Endothelial cell of umbilical vein (primary cell): ENCODE results near the gene RBM20. TPM values are rescaled to one million over a fixed set of nuclear protein-coding genes. Genes with fewer than 3 reads are reported as not detected.

Experiments used
- BruUV-seq: library from RNA; stranded (reverse); fragments of 400-500 nt; replicated peaks from 2 replicates; lab custom pipeline; 2021; lab: Mats Ljungman, UMichigan
- CTCF ChIA-PET: fragments of 300-600, 350-600 bp; sonication (Branson Sonifier 250); formaldehyde crosslinking; loops from one replicate; lab custom pipeline; 2021; ENCODE audit warnings: antibody characterized with exemption, inconsistent platforms; lab: Charles Lee
- POLR2A ChIA-PET: fragments of 300-600, 350-600 bp; sonication (Branson Sonifier 250); formaldehyde crosslinking; loops from one replicate; lab custom pipeline; 2021; ENCODE audit warnings: antibody characterized with exemption, inconsistent platforms; lab: Charles Lee
- DNase-seq: peaks from one replicate; pipeline ENCODE4 v3.0.0-alpha.2; 2011; ENCODE audit warnings: low read depth, low spot score
- FAIRE-seq: peaks from 2 replicates; lab custom pipeline; 2011; peaks lifted over from hg19 to GRCh38; lab: Jason Lieb, UNC
- H2AFZ ChIP-seq: 2 replicates; pipeline ENCODE4 v1.6.0; 2012; ENCODE audit warnings: low read depth, low read length, control low read depth, inconsistent platforms
- H3K27ac ChIP-seq: 2 replicates; pipeline ENCODE4 v1.5.1; 2011; ENCODE audit warnings: low read depth, mild to moderate bottlenecking, control low read depth, low read length, moderate library complexity; ENCODE audit not compliant: insufficient read depth
- H3K27me3 ChIP-seq, 2 experiments: 2 replicates each; pipeline versions ENCODE4 v1.6.0 to v1.6.1; 2011; ENCODE audit warnings: low read length in 2 of 2, mixed read lengths in 1 of 2; ENCODE audit not compliant: control insufficient read depth in 2 of 2, insufficient read depth in 2 of 2
- H3K36me3 ChIP-seq, 2 experiments: 2 replicates in 1 of 2; 3 replicates in 1 of 2; pipeline ENCODE4 v1.5.1; 2011; ENCODE audit warnings: low read length in 2 of 2, mild to moderate bottlenecking in 1 of 2, moderate library complexity in 1 of 2; ENCODE audit not compliant: control insufficient read depth in 2 of 2, insufficient read depth in 2 of 2; ENCODE audit errors: extremely low read depth in 1 of 2
- H3K4me1 ChIP-seq: 3 replicates; pipeline ENCODE4 v1.5.1; 2011; ENCODE audit warnings: mild to moderate bottlenecking, low read length; ENCODE audit not compliant: control insufficient read depth, insufficient read depth; ENCODE audit errors: extremely low read depth
- H3K4me2 ChIP-seq: 2 replicates; pipeline ENCODE4 v1.6.1; 2011; ENCODE audit warnings: low read length, control low read depth, mixed read lengths; ENCODE audit not compliant: insufficient read depth
- H3K4me3 ChIP-seq, 3 experiments: fragments of 200-600 bp in 1 of 3; sonication (generic), shearing (Covaris generic) in 1 of 3; replicated peaks in 1 of 3; 2 replicates each; pipeline ENCODE4 v1.5.1; 2011 to 2016; ENCODE audit warnings: control low read depth in 3 of 3, low read length in 3 of 3, mild to moderate bottlenecking in 2 of 3, inconsistent platforms in 1 of 3, low read depth in 1 of 3, moderate library complexity in 1 of 3; ENCODE audit not compliant: insufficient read depth in 1 of 3
- H3K79me2 ChIP-seq: 2 replicates; pipeline ENCODE4 v1.6.0; 2012; ENCODE audit warnings: low read length, inconsistent platforms; ENCODE audit not compliant: control insufficient read depth, insufficient read depth
- H3K9ac ChIP-seq: replicated peaks from 2 replicates; pipeline ENCODE3; 2011; ENCODE audit warnings: low read length, control low read depth; ENCODE audit not compliant: insufficient read depth; ENCODE audit errors: extremely low read depth
- H3K9me1 ChIP-seq: replicated peaks from 3 replicates; pipeline ENCODE4 v1.6.0; 2011; ENCODE audit warnings: mild to moderate bottlenecking, low read length; ENCODE audit not compliant: control insufficient read depth, insufficient read depth; ENCODE audit errors: extremely low read depth
- H3K9me3 ChIP-seq: replicated peaks from 2 replicates; pipeline ENCODE4 v1.5.1; 2012; ENCODE audit warnings: low read length, inconsistent platforms; ENCODE audit not compliant: control insufficient read depth, insufficient read depth
- H4K20me1 ChIP-seq: replicated peaks from 2 replicates; pipeline ENCODE3; 2011; ENCODE audit warnings: mild to moderate bottlenecking, low read length; ENCODE audit not compliant: control insufficient read depth, insufficient read depth; ENCODE audit errors: extremely low read depth
- CTCF ChIP-seq, 2 donors: IDR thresholded peaks; 1 replicate in 1 of 2; 2 replicates in 1 of 2; pipeline ENCODE4 v1.5.1; 2011; ENCODE audit warnings: low read length in 2 of 2, mild to moderate bottlenecking in 2 of 2, moderate library complexity in 2 of 2, control low read depth in 1 of 2, inconsistent platforms in 1 of 2, low read depth in 1 of 2; ENCODE audit not compliant: insufficient read depth in 1 of 2; ENCODE audit errors: extremely low read depth in 1 of 2
- EZH2 ChIP-seq: IDR thresholded peaks from 2 replicates; pipeline ENCODE4 v1.6.1; 2012; ENCODE audit warnings: borderline replicate concordance, low read depth, mild to moderate bottlenecking, moderate library complexity, low read length, inconsistent platforms; ENCODE audit not compliant: severe bottlenecking
- FOS ChIP-seq: IDR thresholded peaks from 2 replicates; pipeline ENCODE4 v1.6.1; 2011; ENCODE audit warnings: mild to moderate bottlenecking, low read length, moderate library complexity, borderline replicate concordance; ENCODE audit not compliant: insufficient read depth
- GATA2 ChIP-seq: IDR thresholded peaks from 2 replicates; pipeline ENCODE4 v1.7.0; 2011; ENCODE audit warnings: low read depth, mild to moderate bottlenecking, moderate library complexity, mixed read lengths, low read length; ENCODE audit not compliant: insufficient read length, insufficient read depth
- JUN ChIP-seq: IDR thresholded peaks from 2 replicates; pipeline ENCODE4 v1.6.1; 2011; ENCODE audit warnings: borderline replicate concordance, low read depth; ENCODE audit not compliant: insufficient read length, insufficient read depth
- MAX ChIP-seq: IDR thresholded peaks from 2 replicates; pipeline ENCODE4 v1.6.1; 2011; ENCODE audit not compliant: insufficient read depth, insufficient read length
- MYC ChIP-seq: IDR thresholded peaks from one replicate; pipeline ENCODE4 v1.6.1; 2011; ENCODE audit warnings: mild to moderate bottlenecking, low read depth, low read length
- POLR2A ChIP-seq: IDR thresholded peaks from 2 replicates; pipeline ENCODE4 v1.6.1; 2012; ENCODE audit warnings: low read depth, mild to moderate bottlenecking, control low read depth, low read length
- POLR2AphosphoS5 ChIP-seq: IDR thresholded peaks from 2 replicates; pipeline ENCODE4 v1.6.1; 2012; ENCODE audit warnings: low read depth, mild to moderate bottlenecking, control low read depth, low read length, moderate library complexity; ENCODE audit not compliant: insufficient read depth
- dilution Hi-C: fragments of 300-500 bp; cut with MboI; formaldehyde crosslinking; loops from one replicate; pipeline ENCODE4 v1.15.0; 2019; ENCODE audit warnings: low sequenced_read_pairs; ENCODE audit not compliant: extremely low pct_ligation_motif_present
- intact Hi-C: fragments of 100-400 bp; cut with micrococcal nuclease; formaldehyde crosslinking; loops from one replicate; pipeline ENCODE4 v1.10.0; 2022
- polyA plus RNA-seq, 4 experiments: library from polyadenylated mRNA; depleted of rRNA in 3 of 4; stranded (reverse) in 3 of 4; unstranded in 1 of 4; fragments of >200 nt; gene quantifications; 2 replicates each; pipeline versions ENCODE4 v1.2.1 to v1.2.3, GENCODE V29; 2011 to 2012; ENCODE audit warnings: missing spikeins in 1 of 4
- total RNA-seq: library from RNA; stranded (reverse); gene quantifications from 2 replicates; pipeline ENCODE4 v1.2.3, GENCODE V29; 2021

RBM20 gene
- total and polyA plus RNA-seq, 2 donors (not counting 3 experiments of a cell fraction or from before 2014, with no cell fraction given): 0.04 TPM; not detected in 1

DNA sequence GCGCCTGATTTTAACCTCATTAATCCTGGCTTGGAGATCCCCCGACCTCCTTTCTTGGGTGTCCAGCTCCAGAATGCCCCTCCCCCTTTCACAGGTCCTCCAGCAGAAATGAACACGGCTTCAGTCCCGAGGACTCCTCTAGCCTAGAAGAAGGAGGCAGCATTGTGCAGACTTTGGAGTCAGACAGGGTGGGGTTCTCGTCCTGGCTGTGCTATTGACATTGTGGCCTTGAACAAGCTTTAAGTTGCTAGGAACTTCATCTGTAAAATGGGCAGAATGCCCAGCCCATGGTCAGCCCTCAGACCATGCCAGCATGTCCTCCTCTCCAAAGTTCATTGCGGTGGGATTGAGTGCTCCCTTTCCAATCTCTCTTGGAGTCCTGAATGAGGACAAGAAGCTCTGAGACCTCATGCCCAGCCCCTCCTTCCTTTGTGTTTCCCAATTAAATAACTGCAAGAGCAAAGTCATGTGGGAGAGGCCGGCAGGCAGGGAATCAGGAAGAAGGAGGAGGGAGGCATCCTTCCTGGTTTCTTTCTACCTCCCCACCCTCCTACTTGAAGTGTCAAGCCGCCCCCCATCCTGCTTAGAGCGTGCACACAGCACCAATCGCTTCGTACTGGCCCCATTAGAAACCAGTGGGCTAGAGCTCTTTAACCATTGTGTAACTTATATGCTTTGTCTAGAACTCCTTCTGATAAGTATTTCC is 86.4 kb downstream of the RBM20 start:
- Histone ChIP-seq H3K27me3 (peaks cover 0 to 5% of the 10 kb centered on the region in 2 experiments), H3K9ac (no peak overlapping the region), H3K79me2 (no peaks in the 10 kb centered on the region), H3K4me2 (no peak overlapping the region), H3K27ac (no peak overlapping the region), H2AFZ (no peak overlapping the region), H3K36me3 (no peaks in the 10 kb centered on the region), H3K9me1 (no peaks in the 10 kb centered on the region), H3K4me1 (no peaks in the 10 kb centered on the region), H3K9me3 (no peaks in the 10 kb centered on the region), H4K20me1 (no peaks in the 10 kb centered on the region), H3K4me3 (no peak overlapping the region)
- POLR2A ChIA-PET: no interaction called here
- dilution Hi-C loops: no loop called here
- no peak for DNase-seq
- BruUV-seq: no TSS peak
- FAIRE-seq: no peak
- TF ChIP-seq GATA2 (no peak), MAX (no peak), POLR2AphosphoS5 (no peak), JUN (no peak), POLR2A (no peak)
- intact Hi-C loops: no loop called here
- CTCF ChIA-PET: no interaction called here

DNA sequence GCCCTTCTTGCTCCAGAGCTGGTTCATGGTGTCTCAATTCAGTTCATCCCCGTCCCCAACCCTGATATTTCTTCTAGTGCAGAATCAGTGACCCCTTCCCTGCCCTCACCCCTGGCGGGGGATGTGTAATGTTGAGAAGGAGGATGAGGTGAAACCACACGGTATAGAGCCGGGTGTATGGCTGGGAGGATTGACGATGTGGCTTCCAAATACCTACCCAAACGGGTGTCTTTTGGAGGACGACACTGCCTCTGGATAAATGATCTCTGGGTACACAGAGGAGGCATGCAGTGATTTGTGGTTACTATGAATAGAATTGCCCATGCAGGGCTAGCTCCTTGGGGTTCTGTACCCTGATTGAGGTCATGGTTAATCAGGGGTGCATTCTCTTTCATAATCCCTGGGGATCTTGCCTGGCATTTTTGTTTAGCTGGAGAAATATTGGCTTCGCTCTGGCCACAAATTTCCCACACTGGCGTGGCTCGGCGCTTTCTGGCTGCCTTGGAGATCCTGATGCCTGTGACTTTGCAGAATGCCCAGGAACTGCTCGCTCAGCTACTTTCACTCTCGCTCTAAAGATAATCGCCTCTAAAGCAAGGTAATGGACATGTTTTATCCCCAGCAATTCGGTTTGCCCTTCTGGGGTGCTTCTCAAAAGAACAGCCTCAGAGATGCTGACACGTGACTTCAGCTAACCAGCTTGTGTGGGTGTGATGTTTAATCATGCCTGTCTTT is 89.2 kb downstream of the RBM20 start:
- H3K27ac ChIP-seq: no peak overlapping the region
- BruUV-seq: no TSS peak
- no peaks in the 10 kb centered on the region for H3K9me1 ChIP-seq
- POLR2A ChIA-PET: no interaction called here
- no peak overlapping the region for H3K4me2 ChIP-seq
- DNase-seq (no peak), FAIRE-seq (no peak)
- no peak overlapping the region for H3K4me3 ChIP-seq
- peaks cover 0 to 5% of the 10 kb centered on the region in 2 experiments for H3K27me3 ChIP-seq
- H3K9ac ChIP-seq: no peak overlapping the region
- no peaks in the 10 kb centered on the region for H3K4me1 ChIP-seq
- H3K36me3 ChIP-seq: no peaks in the 10 kb centered on the region
- no peaks in the 10 kb centered on the region for H3K9me3 ChIP-seq
- dilution Hi-C loops (no loop called here), intact Hi-C loops (no loop called here)
- no peak overlapping the region for H2AFZ ChIP-seq
- TF ChIP-seq EZH2: no peak
- TF ChIP-seq CTCF (IDR thresholded peaks at IDR 0.05; ENCODE audit: extremely low read depth in 1 of 2, insufficient read depth in 1 of 2, low read depth in 1 of 2, low read length in 2 of 2): no peak
- no peak for TF ChIP-seq GATA2
- TF ChIP-seq MYC: no peak
- no peak for TF ChIP-seq MAX
- TF ChIP-seq POLR2A: no peak
- TF ChIP-seq JUN: no peak
- no peak for TF ChIP-seq FOS
- TF ChIP-seq POLR2AphosphoS5: no peak
- CTCF ChIA-PET: interaction anchor here (1.0 to 1.4 kb wide), 2 partner anchors 9 to 13 kb away, joined by 3 read pairs; no protein-coding TSS in a partner anchor
- no peaks in the 10 kb centered on the region for H3K79me2 ChIP-seq
- H4K20me1 ChIP-seq: no peaks in the 10 kb centered on the region
